Brain (organoid and tissue), 1 donor: ENCODE results near the gene POGK. TPM values are rescaled to one million over a fixed set of nuclear protein-coding genes. Genes with fewer than 3 reads are reported as not detected.

ENCODE experiments used
- polyA plus RNA-seq: library from polyadenylated mRNA; stranded (reverse); fragments of 350-450 nt; fragmentation: Illumina TruSeq; extraction: RNeasy Lipid Tissue Mini Kit (QIAGEN cat#74804); gene quantifications from one replicate; pipeline ENCODE4 v1.2.3, GENCODE V29; 2015; ENCODE audit warnings: low read depth, low replicate concordance; ENCODE audit not compliant: insufficient read depth

The POGK gene
- polyA plus RNA-seq, 1 donor from 2014 or later, result 39.1 TPM

Other genes with a start within 250 kb of the POGK start
- gene TADA1, start 36.8 kb downstream of the POGK start, polyA plus RNA-seq, result 16.7 TPM
- 12.1 TPM for gene ILDR2, start 136.1 kb downstream of the POGK start, polyA plus RNA-seq
- gene MAEL, start 149.8 kb downstream of the POGK start, polyA plus RNA-seq, result 0.56 TPM